ENCODE measurements around the gene GRAMD2B.

GRCh38 chr5:126422994-126423788 lies at the start of gene GRAMD2B:
- peak; percentile 58; the same call in 1 of the 2 replicates for TF ChIP-seq ZFP91 (CRISPR knock-in tag; IDR thresholded peaks at IDR 0.05; ENCODE audit: borderline replicate concordance)
- TF ChIP-seq ZNF614 (CRISPR knock-in tag; IDR thresholded peaks at IDR 0.05; ENCODE audit: borderline replicate concordance) = no peak
- TF ChIP-seq ZNF33A (CRISPR knock-in tag; IDR thresholded peaks at IDR 0.05; ENCODE audit: borderline replicate concordance) = no peak
- TF ChIP-seq ZNF274 (CRISPR knock-in tag; IDR thresholded peaks at IDR 0.05) = no peak
- TF ChIP-seq POLR2A (IDR thresholded peaks at IDR 0.05; ENCODE audit: insufficient read depth in 1 of 2, low read depth in 2 of 2, low read length in 2 of 2) = 0 out of 4 replicates have a peak, but pooled peaks of 1 of the 2 experiments have one; percentile 36
- TF ChIP-seq CTCF (CRISPR knock-in tag; IDR thresholded peaks at IDR 0.05) = no peak
- no peak for TF ChIP-seq FOSL1 (CRISPR knock-in tag; IDR thresholded peaks at IDR 0.05; ENCODE audit: borderline replicate concordance)
- no peak for TF ChIP-seq ZNF207 (IDR thresholded peaks at IDR 0.05; ENCODE audit: borderline replicate concordance)
- no peak for TF ChIP-seq MXD1 (CRISPR knock-in tag; IDR thresholded peaks at IDR 0.05)
- peak; percentile 81 for TF ChIP-seq UBTF (CRISPR knock-in tag; IDR thresholded peaks at IDR 0.05)

Measured in HepG2 (cell line).